AG08395 (cell line): ENCODE results near the gene EVA1C.
"Not testable (repeated sequence)": the region's sequence is repeated elsewhere in the genome, so short reads cannot be mapped to it uniquely, and the experiment has no call there.

Experiments
- DNase-seq: peaks from one replicate; pipeline ENCODE4 v3.0.0; 2012; ENCODE audit warnings: mixed read lengths, low spot score

EVA1C gene

DNA sequence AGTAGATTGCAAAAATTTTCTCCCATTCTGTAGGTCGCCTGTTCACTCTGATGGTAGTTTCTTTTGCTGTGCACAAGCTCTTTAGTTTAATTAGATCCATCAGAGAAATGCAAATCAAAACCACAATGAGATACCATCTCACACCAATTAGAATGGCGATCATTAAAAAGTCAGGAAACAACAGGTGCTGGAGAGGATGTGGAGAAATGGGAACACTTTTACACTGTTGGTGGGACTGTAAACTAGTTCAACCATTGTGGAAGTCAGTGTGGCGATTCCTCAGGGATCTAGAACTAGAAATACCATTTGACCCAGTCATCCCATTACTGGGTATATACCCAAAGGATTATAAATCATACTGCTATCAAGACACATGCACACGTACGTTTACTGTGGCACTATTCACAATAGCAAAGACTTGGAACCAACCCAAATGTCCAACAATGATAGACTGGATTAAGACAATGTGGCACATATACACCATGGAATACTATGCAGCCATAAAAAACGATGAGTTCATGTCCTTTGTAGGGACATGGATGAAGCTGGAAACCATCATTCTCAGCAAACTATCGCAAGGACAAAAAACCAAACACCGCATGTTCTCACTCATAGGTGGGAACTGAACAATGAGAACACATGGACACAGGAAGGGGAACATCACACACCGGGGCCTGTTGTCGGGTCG lies 21.8 kb upstream of the EVA1C start:
- not testable (repeated sequence) for DNase-seq

GRCh38 chr21:32391755-32392154 lies 20.8 kb upstream of the EVA1C start:
- DNase-seq: no peak

DNA sequence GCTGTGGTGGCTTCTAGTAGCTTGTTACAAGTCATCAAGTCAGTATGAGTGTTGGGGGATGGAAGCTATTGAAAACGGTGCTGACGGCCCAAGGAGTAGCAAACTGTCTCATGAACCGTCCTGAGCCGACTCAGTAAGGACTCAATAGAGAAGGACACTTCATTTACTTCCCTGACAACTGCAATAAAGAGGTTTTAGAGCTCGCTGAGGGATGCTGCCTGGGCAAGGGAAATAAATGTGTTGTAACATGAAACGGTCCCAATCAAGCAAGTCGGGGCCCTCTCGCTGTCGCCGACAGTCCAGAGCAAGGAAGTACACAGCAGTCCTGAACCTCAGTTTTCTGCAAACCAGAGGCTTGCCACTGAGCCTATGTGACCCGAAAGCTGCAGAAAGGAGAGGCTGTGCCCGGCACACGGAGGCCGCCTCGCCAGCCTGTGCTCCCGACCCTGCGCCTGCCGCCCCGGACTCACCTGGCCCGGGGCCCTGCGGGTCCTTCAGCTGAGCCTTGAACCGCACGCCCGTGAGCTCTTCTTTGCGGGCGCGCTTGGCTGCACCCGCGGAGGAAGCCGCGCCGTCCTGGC lies 20.1 kb upstream of the EVA1C start:
- no peak for DNase-seq

DNA sequence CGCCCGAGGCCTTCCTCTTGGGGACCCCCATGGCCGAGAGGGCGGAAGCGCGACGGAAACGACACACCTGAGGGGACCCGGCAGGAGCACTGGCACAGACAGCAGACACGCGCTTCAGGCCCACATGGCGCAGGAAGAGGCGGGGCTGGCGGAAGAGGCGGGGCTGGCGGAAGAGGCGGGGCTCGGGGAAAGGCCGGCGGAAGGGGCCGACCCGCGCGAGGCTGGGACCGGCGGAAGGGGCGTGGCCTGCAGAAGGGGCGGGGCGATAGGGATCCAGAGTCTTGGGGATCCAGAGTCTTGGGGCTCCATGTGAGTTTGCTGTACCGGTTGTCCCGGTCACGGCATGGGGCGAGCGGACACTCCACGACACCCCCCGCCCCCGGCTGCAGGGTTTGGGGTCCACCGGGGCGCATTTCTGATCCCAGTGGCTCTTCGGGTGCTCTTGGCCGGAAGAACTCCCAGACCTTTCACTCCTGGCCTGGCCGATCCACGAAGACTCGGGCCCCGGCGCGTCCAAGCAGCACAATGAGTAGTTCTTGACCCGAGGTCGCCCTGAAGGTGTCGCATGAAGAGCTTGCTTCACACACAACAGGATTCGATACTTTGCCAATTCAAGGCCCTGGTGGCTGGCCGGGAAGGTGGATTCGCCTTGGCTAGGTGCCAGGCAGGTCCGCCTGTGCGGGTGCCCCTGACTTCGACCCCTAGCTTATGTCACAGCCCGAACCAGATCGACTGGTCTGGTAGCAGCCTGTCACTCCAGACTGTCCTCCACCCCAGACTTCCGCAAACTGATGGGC lies 19.4 kb upstream of the EVA1C start, which contains the start of gene URB1:
URB1 (minus strand) TSS at position 133 of the 797 bp plus-strand sequence; CDS start at position 31, 102 bp downstream.
- DNase-seq: peak; percentile 96

DNA sequence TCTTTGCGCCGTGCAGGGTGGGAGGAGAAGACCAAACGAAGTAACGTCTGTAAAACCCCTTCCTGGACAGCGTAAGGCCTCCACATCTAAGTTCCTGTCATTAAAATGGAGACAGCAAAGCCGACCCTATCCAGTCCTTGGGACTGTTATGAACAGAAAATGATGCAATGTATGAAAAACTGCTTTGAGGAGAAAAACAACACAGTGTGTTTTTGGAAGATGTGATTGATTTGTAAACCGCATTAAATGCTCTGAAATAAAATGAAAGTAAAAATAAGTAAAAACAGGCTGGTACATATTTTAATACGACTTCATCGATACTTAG lies 18.9 kb upstream of the EVA1C start:
- no peak for DNase-seq

DNA sequence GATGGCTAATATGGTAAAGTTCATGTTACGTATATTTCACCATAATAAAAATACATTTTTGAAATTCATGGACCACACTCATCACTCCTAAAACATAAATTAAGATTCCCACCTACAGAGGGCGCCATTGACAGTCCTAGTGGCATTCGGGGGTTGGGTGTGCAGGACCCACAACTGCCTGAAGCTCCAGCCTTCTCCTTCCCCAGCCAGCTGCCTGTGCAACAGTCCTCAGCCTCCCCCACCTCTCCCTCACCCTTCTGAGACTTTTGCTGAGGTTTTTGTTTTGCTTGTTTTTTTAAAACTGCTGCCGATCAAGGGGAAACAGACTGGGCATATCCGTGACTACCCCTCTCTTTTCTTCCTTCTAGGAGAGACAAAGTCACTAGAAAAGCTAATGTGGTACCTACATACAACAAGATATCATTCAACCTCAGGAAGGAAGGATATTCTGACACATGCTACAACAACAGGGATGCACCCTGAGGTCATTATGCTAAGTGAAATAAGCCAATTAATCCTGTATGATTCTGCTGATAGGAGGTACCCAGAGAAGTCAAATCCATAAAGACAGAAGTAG lies 9.2 kb upstream of the EVA1C start:
- peak; percentile 79 for DNase-seq

- DNase-seq: no peak
Observed at GRCh38 chr21:32406405-32406804, 6.1 kb upstream of the EVA1C start.

DNA sequence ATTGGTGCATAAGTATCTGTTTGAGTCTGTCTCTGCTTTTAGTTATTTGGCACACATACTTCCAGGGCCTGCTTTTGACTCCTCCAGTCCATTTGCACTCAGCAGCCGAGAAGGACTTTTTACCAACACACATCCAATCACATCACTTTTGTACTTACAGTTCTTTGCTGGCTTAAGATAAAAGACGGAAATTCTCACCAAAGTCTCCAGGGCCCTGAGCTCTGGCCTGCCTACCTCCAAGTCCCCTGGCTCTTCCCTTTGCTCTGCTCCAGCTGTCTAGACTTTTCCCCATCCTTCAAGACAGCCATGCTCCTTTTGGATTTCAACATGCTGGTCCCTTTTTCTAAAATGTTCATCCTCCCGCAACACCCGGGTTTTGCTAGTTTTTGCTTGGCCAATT lies 2.2 kb upstream of the EVA1C start:
- no peak for DNase-seq

- DNase-seq: no peak
Observed at GRCh38 chr21:32410916-32411315, 1.6 kb upstream of the EVA1C start.

DNA sequence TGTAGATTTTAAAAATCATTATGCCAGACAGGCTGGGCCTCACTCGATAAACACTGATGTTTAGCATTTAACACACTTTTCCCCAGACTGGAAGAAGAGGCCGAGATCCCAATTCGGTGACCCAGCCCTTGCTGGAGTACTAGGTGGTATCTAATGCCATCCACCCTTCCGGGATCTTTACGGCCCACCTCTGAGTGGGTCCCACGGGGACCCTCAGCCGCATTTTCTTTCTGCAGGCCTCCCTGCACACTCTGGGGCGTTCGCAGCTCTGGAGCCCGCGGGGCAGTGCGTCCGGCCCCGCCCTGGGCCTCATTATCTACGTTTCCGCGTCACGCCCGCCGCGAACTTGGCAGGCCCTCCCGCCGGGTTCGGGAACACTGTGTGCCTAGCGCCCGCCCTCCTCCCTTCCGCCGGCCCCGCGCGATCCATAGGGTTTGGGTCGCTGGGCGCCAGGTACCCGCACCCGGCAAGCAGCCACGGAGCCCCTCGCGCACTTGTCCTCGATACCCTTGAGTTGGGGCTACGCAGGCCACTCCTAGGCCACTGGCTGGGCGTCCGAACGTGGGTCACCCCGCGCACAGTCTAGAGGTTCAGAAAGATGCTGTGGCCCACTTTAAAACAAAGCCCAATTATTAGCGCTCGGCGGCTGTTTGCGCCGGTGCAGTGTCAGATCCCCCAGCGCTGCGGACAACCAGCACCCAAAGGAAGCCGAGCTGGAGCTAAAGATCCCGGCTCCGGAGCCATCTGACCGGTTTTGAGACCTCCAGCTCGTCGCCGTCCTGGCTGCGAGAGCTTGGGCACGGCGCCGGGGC lies 950 bp upstream of the EVA1C start:
- DNase-seq: peak; percentile 58

GRCh38 chr21:32413015-32413504 lies 554 bp downstream of the EVA1C start:
- DNase-seq: no peak

DNA sequence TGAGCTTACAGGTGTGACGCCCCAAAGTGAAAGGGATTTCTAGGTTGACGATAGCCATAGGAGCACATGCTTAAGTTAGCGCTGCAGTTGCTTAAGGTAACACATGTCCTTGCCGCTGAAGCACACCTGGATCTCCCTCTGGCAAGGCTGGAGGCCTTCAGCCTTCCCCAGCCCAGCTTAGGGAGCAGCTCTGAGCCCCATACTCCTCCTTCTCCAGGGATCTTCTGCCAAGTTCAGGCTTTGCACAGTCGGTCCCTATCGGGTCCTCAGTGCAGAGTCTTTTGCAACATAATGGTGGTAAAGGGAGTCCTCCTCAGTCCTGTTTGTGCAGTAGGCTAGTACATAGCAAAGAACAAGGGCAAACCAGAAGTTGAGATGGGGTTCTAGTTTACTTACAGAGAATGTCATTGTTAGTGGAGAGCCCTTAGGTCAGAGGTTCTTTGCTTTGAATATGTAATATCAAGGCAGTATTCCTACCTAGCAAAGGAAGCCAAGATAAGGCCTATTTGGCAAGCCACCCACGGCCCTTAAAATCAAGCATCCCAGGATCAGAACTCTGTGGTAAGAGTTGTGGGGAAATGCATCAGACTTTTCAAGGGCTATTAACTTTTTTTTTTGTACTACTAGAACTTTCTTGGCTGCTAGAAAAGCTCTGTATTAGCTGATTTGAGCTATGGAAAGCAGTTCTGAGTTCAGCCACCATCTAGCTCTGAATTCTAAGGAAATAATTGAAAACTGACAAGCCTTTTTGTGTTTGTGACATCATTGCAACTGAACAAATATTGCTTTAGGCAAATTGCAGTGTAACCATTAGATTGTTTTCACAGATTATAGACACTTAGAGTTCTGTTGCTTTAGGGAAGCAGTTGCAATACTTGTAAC lies 1.4 kb downstream of the EVA1C start:
- DNase-seq: no peak

- DNase-seq: peak; percentile 58
Observed at GRCh38 chr21:32414579-32415358, 2.3 kb downstream of the EVA1C start.

GRCh38 chr21:32415451-32416398 lies 3.2 kb downstream of the EVA1C start:
- no peak for DNase-seq

DNA sequence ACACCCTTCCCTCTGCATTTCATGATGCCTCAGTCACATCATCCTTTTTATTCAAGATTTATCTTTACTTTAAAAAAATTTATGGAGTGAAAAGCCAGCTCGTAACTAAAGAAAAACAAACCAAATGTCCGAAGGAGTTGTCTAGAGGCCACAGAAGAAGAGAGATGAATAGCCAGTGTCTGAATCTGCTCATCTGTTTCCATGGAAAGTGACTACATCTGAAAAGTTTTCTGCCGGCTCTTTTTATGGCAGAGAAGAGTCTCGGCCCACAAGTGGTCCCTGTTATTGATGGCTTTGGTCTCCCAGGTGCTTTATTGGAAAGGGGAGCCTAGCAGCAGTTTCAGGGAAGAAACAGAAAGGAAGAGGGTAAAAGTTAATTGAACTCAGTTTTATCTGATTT lies 5.6 kb downstream of the EVA1C start:
- DNase-seq: no peak

DNA sequence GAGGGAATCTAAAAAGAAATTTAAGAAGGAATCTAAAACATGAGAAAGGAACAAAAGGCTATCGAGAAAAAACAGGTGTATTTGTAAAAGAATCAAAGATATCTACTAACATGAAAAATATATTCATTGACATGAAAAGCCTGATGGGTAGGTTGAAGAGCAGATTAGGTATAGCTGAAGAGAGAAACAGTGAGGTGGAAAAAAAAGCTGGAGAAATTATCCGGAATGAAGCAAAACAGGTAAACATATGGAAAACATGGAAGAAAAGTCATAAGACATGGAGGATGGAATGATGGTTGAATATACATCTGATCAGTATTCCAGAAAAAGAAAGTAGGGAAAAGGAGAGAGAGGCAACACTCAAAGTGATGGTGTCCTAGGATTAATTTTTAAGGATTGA lies 9.6 kb downstream of the EVA1C start:
- no peak for DNase-seq

DNA sequence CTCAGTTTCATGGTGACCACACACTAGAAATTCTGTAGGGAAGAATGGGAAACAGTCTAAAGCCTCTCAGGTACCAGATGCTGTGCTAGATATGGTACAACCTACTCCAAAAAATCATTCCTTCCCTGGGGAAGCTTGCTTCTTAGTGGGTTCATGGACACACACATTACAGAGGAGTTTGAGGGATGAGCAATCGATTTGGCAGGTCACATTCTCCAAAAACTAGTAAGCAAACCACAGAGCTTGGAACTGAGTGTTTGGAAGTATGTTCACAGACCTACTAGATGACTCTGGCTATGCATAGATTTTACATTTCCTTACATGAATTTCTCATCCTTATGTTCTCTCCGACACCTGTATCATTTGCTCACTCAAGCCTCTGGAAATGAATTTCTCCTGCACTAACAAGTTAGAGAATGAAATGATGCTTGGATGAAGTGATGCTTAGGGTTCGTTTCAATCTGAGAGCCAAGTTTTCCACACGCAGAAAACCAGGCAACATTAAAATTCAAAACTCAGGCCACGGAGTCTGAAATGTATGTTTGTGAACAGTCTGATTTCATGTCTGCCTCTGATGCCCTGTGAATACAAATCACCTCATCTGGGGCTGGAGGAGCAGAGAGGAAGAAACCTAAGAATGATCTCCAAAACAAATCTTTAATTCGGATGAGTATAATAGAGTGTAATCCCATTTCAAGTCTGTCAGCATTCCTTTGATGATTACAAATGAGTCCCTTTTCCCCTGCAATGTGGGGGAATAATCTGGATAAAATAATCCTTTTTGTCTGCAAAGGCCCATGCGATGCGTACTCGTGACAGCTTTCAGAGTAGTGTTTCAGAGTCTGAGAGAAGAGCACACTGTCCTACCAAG lies 11.0 kb downstream of the EVA1C start:
- DNase-seq: peak; percentile 88

DNA sequence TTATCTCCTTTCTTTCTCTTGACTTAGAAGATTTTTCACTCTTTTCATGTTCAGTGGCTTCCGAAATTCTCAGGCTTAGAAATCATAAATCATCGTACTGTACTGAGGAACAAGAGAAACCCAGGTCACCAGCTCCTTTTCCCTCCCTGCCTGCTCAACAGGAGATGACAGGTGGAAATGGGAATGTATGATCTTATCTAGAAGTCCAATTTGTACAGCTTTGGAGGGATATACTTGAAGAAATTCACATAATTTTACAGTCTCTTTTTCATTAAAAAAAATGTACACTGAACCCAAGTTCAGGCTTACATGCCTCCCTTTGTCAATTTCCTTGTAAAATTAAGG lies 11.7 kb downstream of the EVA1C start:
- DNase-seq: no peak
